ENCODE measurements around the gene ASB16.

DNA sequence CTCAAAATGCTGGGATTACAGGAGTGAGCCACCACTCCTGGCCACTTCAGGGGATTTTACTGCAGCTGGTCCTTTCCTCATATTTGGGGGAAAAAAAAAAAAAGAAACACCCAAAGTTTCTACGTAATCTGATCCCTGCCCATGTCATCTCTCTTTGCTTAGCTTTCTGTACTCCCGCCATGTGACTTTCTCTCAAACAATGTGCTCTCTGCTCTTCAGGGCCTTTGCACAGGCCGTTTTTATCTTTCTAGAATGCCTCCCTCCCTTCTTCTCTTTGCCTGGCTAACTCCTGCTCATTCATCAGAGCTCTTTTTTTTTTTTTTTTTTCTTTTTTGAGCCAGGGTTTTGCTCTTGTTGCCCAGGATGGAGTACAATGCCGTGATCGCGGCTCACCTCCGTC lies 42.1 kb upstream of the ASB16 start:
- TF ChIP-seq, protein P1, sequence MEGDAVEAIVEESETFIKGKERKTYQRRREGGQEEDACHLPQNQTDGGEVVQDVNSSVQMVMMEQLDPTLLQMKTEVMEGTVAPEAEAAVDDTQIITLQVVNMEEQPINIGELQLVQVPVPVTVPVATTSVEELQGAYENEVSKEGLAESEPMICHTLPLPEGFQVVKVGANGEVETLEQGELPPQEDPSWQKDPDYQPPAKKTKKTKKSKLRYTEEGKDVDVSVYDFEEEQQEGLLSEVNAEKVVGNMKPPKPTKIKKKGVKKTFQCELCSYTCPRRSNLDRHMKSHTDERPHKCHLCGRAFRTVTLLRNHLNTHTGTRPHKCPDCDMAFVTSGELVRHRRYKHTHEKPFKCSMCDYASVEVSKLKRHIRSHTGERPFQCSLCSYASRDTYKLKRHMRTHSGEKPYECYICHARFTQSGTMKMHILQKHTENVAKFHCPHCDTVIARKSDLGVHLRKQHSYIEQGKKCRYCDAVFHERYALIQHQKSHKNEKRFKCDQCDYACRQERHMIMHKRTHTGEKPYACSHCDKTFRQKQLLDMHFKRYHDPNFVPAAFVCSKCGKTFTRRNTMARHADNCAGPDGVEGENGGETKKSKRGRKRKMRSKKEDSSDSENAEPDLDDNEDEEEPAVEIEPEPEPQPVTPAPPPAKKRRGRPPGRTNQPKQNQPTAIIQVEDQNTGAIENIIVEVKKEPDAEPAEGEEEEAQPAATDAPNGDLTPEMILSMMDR (conservative IDR thresholded peaks at IDR 0.05; ENCODE audit: low read length) = no peak
- TF ChIP-seq EZH2phosphoT487 (IDR thresholded peaks at IDR 0.05; ENCODE audit: borderline replicate concordance, low read depth, low read length) = no peak
